SK-N-SH treated with all-trans-retinoic acid at 6 μM for 48 hours (cell line): ENCODE measurements around the gene RNF114.

Experiments used
- ARNTL ChIP-seq: fragments of 450-650 bp; formaldehyde crosslinking; IDR thresholded peaks from 2 replicates; pipeline ENCODE4 v1.5.0; 2020; ENCODE audit warnings: low read depth, mild to moderate bottlenecking, moderate library complexity, borderline replicate concordance
- ESRRG ChIP-seq: fragments of 250-450 bp; sonication (Bioruptor Pico); IDR thresholded peaks from 2 replicates; pipeline ENCODE4 v1.6.1; 2021; ENCODE audit warnings: mild to moderate bottlenecking
- RARB ChIP-seq: fragments of 250-450 bp; sonication (Bioruptor Pico); IDR thresholded peaks from 2 replicates; pipeline ENCODE4 v1.8.0; 2021; ENCODE audit warnings: mild to moderate bottlenecking, moderate library complexity
- ZFP3 ChIP-seq: fragments of 250-450 bp; sonication (Bioruptor Pico); IDR thresholded peaks from 2 replicates; pipeline ENCODE4 v1.5.0; 2020; ENCODE audit warnings: mild to moderate bottlenecking, moderate library complexity
- ZFP30 ChIP-seq: fragments of 450-650 bp; formaldehyde crosslinking; IDR thresholded peaks from 2 replicates; pipeline ENCODE4 v1.5.0; 2022; ENCODE audit warnings: mild to moderate bottlenecking, moderate library complexity

DNA sequence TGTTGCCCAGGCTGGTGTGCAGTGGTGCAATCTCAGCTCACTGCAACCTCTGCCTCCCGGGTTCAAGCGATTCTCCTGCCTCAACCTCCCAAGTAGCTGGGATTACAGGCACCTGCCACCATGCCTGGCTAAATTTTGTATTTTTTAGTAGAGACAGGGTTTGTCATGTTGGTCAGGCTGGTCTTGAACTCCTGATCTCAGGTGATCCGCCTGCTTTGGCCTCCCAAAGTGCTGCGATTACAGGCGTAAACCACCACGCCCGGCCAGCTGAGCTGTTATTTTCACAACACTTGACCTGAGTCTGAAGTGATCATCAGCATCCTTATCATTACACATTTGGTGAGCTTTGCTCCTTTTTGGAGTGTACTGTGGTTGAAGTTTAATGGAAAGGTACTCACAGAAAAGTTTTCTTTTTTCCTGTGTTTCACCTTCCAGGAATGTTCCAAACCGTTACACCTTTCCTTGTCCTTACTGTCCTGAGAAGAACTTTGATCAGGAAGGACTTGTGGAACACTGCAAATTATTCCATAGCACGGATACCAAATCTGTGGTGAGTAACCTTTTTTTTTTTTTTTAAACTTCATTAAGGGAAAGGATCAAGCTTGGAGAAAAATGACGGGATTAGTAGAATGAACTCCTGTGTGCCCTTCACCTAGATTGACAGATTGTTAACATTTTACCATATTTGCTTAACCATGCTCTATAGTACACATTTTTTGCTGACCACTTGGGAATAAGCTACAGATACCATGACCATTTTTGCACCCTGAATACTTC, 9.7 kb downstream of the RNF114 start:
- TF ChIP-seq RARB (CRISPR knock-in tag): no peak
- TF ChIP-seq ZFP3 (CRISPR knock-in tag): no peak
- no peak for TF ChIP-seq ZFP30
- no peak for TF ChIP-seq ARNTL (CRISPR knock-in tag)
- TF ChIP-seq ESRRG (CRISPR knock-in tag): no peak
